Measurements from ENCODE around the gene PDLIM5.

The PDLIM5 gene

GRCh38 chr4:94416335-94416734, 35.4 kb upstream of the PDLIM5 start:
- TF ChIP-seq REST (IDR thresholded peaks at IDR 0.05; ENCODE audit: insufficient read depth in 1 of 2, low read depth in 2 of 2, low read length in 2 of 2), result no peak
- TF ChIP-seq FOXP2 (optimal IDR thresholded peaks at IDR 0.05; ENCODE audit: borderline replicate concordance, extremely low read depth, extremely low read length, insufficient read depth), result no peak
- TF ChIP-seq POLR2AphosphoS5 (IDR thresholded peaks at IDR 0.05; ENCODE audit: low read depth, low read length), result no peak
- TF ChIP-seq SIN3A (IDR thresholded peaks at IDR 0.05; ENCODE audit: borderline replicate concordance, insufficient read depth, low read length), result no peak
- no peak for TF ChIP-seq TAF1 (IDR thresholded peaks at IDR 0.05; ENCODE audit: borderline replicate concordance, insufficient read depth, low read length)

- no peak for TF ChIP-seq POLR2AphosphoS5 (IDR thresholded peaks at IDR 0.05; ENCODE audit: low read depth, low read length)
- TF ChIP-seq TAF1 (IDR thresholded peaks at IDR 0.05; ENCODE audit: borderline replicate concordance, insufficient read depth, low read length), result no peak
- no peak for TF ChIP-seq FOXP2 (optimal IDR thresholded peaks at IDR 0.05; ENCODE audit: borderline replicate concordance, extremely low read depth, extremely low read length, insufficient read depth)
- no peak for TF ChIP-seq SIN3A (IDR thresholded peaks at IDR 0.05; ENCODE audit: borderline replicate concordance, insufficient read depth, low read length)
- TF ChIP-seq REST (IDR thresholded peaks at IDR 0.05; ENCODE audit: insufficient read depth in 1 of 2, low read depth in 2 of 2, low read length in 2 of 2), result no peak
Measured at GRCh38 chr4:94416981-94417380, 34.8 kb upstream of the PDLIM5 start.

GRCh38 chr4:94419549-94419948, 32.2 kb upstream of the PDLIM5 start:
- TF ChIP-seq TAF1 (IDR thresholded peaks at IDR 0.05; ENCODE audit: borderline replicate concordance, insufficient read depth, low read length) (no peak), REST (IDR thresholded peaks at IDR 0.05; ENCODE audit: insufficient read depth in 1 of 2, low read depth in 2 of 2, low read length in 2 of 2) (no peak)

- TF ChIP-seq REST (IDR thresholded peaks at IDR 0.05; ENCODE audit: insufficient read depth in 1 of 2, low read depth in 2 of 2, low read length in 2 of 2), result no peak
- no peak for TF ChIP-seq POLR2AphosphoS5 (IDR thresholded peaks at IDR 0.05; ENCODE audit: low read depth, low read length)
- TF ChIP-seq FOXP2 (optimal IDR thresholded peaks at IDR 0.05; ENCODE audit: borderline replicate concordance, extremely low read depth, extremely low read length, insufficient read depth), result no peak
- TF ChIP-seq TAF1 (IDR thresholded peaks at IDR 0.05; ENCODE audit: borderline replicate concordance, insufficient read depth, low read length), result no peak
- no peak for TF ChIP-seq SIN3A (IDR thresholded peaks at IDR 0.05; ENCODE audit: borderline replicate concordance, insufficient read depth, low read length)
Measured at GRCh38 chr4:94419956-94420355, 31.8 kb upstream of the PDLIM5 start.

- TF ChIP-seq FOXP2 (optimal IDR thresholded peaks at IDR 0.05; ENCODE audit: borderline replicate concordance, extremely low read depth, extremely low read length, insufficient read depth) (no peak), SIN3A (IDR thresholded peaks at IDR 0.05; ENCODE audit: borderline replicate concordance, insufficient read depth, low read length) (no peak), TAF1 (IDR thresholded peaks at IDR 0.05; ENCODE audit: borderline replicate concordance, insufficient read depth, low read length) (no peak), REST (IDR thresholded peaks at IDR 0.05; ENCODE audit: insufficient read depth in 1 of 2, low read depth in 2 of 2, low read length in 2 of 2) (no peak)
Measured at GRCh38 chr4:94420356-94420755, 31.4 kb upstream of the PDLIM5 start.
